Measurements from ENCODE around the gene LRIG2. TPM values are rescaled to one million over a fixed set of nuclear protein-coding genes. Genes with fewer than 3 reads are reported as not detected.

The LRIG2 gene
- total and polyA plus RNA-seq, 2 of the 13 experiments (the other 11 are each of a cell fraction or from before 2014, with no cell fraction given) = 8.1 to 12.2 TPM

DNA sequence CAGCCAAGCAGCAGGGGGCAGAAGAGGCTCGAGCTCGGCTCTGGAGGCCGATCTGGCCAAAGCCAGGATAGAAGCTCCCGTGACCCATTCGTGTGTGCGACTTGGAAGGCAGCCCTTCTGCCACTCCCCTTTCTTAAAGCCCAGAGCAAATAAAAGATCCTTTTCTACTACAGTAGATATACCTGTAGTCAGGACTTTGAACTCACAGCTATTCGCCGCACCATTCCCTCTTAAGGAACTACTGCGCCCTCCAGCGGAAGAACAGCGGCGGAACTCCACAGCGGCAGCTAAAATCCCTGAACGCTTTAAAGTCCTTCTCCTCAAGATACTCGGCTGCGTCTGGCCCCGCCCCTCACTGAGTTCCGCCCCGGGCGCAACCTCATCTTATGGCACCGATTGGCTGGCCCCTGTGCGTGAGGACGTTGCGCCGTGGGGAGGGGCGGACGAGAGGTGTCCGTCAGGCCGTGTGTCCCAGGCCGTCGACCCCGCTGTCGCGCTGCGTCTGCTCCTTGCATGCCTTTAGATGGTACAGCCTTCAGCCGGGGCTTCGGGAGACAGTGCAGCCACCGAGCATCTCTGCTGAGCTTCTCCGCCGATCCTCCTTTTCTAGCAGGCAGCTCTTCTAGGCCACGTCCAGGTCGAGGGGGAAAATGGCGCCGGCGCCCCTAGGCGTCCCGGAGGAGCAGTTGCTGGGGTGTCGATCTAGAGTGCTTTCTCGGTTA is at the start of gene LRIG2 (continued):
- TF ChIP-seq EHMT2 (IDR thresholded peaks at IDR 0.05; ENCODE audit: borderline replicate concordance, low read depth, low read length) (no peak), NRL (CRISPR knock-in tag; IDR thresholded peaks at IDR 0.05; ENCODE audit: borderline replicate concordance) (no peak), KLF11 (CRISPR knock-in tag; IDR thresholded peaks at IDR 0.05) (no peak), BRCA1 (CRISPR knock-in tag; IDR thresholded peaks at IDR 0.05) (no peak), ZNF225 (CRISPR knock-in tag; IDR thresholded peaks at IDR 0.05) (no peak), KAT2B (IDR thresholded peaks at IDR 0.05; ENCODE audit: borderline replicate concordance, low read depth, low read length) (no peak), FOXK1 (CRISPR knock-in tag; IDR thresholded peaks at IDR 0.05; ENCODE audit: borderline replicate concordance, low read depth) (0 out of 2 replicates have a peak, but pooled peaks have one; percentile 29), POGZ (CRISPR knock-in tag; IDR thresholded peaks at IDR 0.05) (peak; percentile 73), MXI1 (IDR thresholded peaks at IDR 0.05; ENCODE audit: borderline replicate concordance, low read depth, low read length) (no peak), ATF1 (CRISPR knock-in tag; IDR thresholded peaks at IDR 0.05) (peak; percentile 44; the same call in 1 of the 2 replicates), HOXA3 (CRISPR knock-in tag; IDR thresholded peaks at IDR 0.05) (peak; percentile 73), ZNF674 (CRISPR knock-in tag; IDR thresholded peaks at IDR 0.05; ENCODE audit: low read depth) (no peak), MAFK (conservative IDR thresholded peaks at IDR 0.05 in 1 of 2, IDR thresholded peaks at IDR 0.05 in 1 of 2; ENCODE audit: low read length in 2 of 2) (no peak)
- TF ChIP-seq, protein P1, sequence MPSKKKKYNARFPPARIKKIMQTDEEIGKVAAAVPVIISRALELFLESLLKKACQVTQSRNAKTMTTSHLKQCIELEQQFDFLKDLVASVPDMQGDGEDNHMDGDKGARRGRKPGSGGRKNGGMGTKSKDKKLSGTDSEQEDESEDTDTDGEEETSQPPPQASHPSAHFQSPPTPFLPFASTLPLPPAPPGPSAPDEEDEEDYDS (CRISPR knock-in tag; IDR thresholded peaks at IDR 0.05) = peak; percentile 66; the same call in 1 of the 2 replicates
- TF ChIP-seq, protein P2, sequence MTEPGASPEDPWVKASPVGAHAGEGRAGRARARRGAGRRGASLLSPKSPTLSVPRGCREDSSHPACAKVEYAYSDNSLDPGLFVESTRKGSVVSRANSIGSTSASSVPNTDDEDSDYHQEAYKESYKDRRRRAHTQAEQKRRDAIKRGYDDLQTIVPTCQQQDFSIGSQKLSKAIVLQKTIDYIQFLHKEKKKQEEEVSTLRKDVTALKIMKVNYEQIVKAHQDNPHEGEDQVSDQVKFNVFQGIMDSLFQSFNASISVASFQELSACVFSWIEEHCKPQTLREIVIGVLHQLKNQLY (CRISPR knock-in tag; IDR thresholded peaks at IDR 0.05) = no peak
- TF ChIP-seq, protein P3, sequence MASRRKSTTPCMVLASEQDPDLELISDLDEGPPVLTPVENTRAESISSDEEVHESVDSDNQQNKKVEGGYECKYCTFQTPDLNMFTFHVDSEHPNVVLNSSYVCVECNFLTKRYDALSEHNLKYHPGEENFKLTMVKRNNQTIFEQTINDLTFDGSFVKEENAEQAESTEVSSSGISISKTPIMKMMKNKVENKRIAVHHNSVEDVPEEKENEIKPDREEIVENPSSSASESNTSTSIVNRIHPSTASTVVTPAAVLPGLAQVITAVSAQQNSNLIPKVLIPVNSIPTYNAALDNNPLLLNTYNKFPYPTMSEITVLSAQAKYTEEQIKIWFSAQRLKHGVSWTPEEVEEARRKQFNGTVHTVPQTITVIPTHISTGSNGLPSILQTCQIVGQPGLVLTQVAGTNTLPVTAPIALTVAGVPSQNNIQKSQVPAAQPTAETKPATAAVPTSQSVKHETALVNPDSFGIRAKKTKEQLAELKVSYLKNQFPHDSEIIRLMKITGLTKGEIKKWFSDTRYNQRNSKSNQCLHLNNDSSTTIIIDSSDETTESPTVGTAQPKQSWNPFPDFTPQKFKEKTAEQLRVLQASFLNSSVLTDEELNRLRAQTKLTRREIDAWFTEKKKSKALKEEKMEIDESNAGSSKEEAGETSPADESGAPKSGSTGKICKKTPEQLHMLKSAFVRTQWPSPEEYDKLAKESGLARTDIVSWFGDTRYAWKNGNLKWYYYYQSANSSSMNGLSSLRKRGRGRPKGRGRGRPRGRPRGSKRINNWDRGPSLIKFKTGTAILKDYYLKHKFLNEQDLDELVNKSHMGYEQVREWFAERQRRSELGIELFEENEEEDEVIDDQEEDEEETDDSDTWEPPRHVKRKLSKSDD (CRISPR knock-in tag; IDR thresholded peaks at IDR 0.05; ENCODE audit: low read depth) = no peak
- TF ChIP-seq, protein P4, sequence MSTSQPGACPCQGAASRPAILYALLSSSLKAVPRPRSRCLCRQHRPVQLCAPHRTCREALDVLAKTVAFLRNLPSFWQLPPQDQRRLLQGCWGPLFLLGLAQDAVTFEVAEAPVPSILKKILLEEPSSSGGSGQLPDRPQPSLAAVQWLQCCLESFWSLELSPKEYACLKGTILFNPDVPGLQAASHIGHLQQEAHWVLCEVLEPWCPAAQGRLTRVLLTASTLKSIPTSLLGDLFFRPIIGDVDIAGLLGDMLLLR (CRISPR knock-in tag; IDR thresholded peaks at IDR 0.05) = 0 out of 2 replicates have a peak, but pooled peaks have one; percentile 63
- TF ChIP-seq, protein P5, sequence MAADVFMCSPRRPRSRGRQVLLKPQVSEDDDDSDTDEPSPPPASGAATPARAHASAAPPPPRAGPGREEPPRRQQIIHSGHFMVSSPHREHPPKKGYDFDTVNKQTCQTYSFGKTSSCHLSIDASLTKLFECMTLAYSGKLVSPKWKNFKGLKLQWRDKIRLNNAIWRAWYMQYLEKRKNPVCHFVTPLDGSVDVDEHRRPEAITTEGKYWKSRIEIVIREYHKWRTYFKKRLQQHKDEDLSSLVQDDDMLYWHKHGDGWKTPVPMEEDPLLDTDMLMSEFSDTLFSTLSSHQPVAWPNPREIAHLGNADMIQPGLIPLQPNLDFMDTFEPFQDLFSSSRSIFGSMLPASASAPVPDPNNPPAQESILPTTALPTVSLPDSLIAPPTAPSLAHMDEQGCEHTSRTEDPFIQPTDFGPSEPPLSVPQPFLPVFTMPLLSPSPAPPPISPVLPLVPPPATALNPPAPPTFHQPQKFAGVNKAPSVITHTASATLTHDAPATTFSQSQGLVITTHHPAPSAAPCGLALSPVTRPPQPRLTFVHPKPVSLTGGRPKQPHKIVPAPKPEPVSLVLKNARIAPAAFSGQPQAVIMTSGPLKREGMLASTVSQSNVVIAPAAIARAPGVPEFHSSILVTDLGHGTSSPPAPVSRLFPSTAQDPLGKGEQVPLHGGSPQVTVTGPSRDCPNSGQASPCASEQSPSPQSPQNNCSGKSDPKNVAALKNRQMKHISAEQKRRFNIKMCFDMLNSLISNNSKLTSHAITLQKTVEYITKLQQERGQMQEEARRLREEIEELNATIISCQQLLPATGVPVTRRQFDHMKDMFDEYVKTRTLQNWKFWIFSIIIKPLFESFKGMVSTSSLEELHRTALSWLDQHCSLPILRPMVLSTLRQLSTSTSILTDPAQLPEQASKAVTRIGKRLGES (CRISPR knock-in tag; IDR thresholded peaks at IDR 0.05; ENCODE audit: borderline replicate concordance) = no peak
- TF ChIP-seq, protein P6, sequence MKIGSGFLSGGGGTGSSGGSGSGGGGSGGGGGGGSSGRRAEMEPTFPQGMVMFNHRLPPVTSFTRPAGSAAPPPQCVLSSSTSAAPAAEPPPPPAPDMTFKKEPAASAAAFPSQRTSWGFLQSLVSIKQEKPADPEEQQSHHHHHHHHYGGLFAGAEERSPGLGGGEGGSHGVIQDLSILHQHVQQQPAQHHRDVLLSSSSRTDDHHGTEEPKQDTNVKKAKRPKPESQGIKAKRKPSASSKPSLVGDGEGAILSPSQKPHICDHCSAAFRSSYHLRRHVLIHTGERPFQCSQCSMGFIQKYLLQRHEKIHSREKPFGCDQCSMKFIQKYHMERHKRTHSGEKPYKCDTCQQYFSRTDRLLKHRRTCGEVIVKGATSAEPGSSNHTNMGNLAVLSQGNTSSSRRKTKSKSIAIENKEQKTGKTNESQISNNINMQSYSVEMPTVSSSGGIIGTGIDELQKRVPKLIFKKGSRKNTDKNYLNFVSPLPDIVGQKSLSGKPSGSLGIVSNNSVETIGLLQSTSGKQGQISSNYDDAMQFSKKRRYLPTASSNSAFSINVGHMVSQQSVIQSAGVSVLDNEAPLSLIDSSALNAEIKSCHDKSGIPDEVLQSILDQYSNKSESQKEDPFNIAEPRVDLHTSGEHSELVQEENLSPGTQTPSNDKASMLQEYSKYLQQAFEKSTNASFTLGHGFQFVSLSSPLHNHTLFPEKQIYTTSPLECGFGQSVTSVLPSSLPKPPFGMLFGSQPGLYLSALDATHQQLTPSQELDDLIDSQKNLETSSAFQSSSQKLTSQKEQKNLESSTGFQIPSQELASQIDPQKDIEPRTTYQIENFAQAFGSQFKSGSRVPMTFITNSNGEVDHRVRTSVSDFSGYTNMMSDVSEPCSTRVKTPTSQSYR (CRISPR knock-in tag; IDR thresholded peaks at IDR 0.05; ENCODE audit: borderline replicate concordance) = no peak

Data from HepG2 (cell line).